GM19452 (cell line): ENCODE measurements around the gene FGD4.
"Not testable (repeated sequence)": the region's sequence is repeated elsewhere in the genome, so short reads cannot be mapped to it uniquely, and the experiment has no call there.

Source experiments
- ATAC-seq: cut with Tn5 transposase; IDR thresholded peaks from one replicate; pipeline ENCODE4 v1.9.1; 2021; ENCODE audit not compliant: unreplicated experiment

The FGD4 gene

GRCh38 chr12:32551058-32551457 is 151.7 kb downstream of the FGD4 start:
- ATAC-seq: no peak

- peak; percentile 96 for ATAC-seq
Observed at GRCh38 chr12:32558903-32559302, 159.5 kb downstream of the FGD4 start.

GRCh38 chr12:32559434-32559833 is 160.1 kb downstream of the FGD4 start:
- no peak for ATAC-seq

- ATAC-seq: no peak
Observed at GRCh38 chr12:32560520-32560919, 161.2 kb downstream of the FGD4 start.

- no peak for ATAC-seq
Observed at GRCh38 chr12:32561931-32562341, 162.6 kb downstream of the FGD4 start.

GRCh38 chr12:32562413-32562812 is 163.1 kb downstream of the FGD4 start:
- ATAC-seq: not testable (repeated sequence)

DNA sequence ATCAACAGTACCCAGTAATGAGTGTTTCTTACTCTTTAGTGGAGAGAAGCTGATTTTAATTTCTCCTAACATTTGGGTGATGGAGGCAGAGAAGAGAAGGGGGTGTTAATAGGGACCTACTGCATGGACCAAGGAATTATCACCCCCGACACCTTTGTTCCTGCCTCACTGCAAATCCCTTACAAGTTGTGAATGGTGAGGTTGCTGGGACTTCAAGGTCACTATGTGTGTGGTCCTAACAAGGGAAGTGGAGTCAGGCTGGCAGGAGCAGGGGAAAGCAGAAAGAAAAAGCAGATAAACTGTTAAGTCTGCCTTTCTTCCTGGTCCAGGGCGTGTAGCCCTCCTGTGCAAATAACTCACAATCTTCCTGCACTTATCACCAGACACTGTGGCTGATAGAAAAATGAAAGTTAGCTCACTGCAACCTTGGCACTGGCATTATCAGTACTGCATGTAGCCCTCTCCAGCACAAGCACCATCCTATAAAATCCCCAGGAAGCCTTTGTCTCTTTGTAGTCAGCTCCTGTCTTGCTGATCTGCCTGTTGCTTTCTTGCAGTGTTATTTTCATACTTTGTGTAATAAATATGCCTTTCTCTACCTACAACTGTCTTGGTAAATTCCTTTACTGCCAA is 167.4 kb downstream of the FGD4 start:
- no peak for ATAC-seq

- no peak for ATAC-seq
Observed at GRCh38 chr12:32567296-32567674, 167.9 kb downstream of the FGD4 start.

GRCh38 chr12:32568228-32568627 is 168.9 kb downstream of the FGD4 start:
- no peak for ATAC-seq

GRCh38 chr12:32569259-32569658 is 169.9 kb downstream of the FGD4 start:
- ATAC-seq: no peak

DNA sequence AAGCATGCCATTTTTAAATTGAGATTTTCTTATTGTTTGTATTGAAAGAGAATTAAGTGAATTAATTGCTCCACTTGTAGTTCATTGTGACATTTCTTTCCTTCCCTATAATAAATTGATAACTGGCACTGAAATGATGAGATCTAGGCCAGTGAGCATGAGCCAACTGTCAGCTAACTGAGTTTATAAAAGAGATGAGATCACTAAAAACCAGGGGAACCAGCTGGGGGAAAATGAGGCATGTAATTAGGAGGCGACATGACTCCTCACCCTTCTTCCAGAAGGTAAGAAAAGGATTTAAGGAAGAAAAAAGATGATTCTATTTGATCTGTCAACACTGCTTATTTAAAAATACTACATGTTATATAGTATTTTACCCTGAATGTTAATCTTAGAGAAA is 175.2 kb downstream of the FGD4 start:
- ATAC-seq: no peak

- no peak for ATAC-seq
Observed at GRCh38 chr12:32577328-32577727, 178.0 kb downstream of the FGD4 start.

DNA sequence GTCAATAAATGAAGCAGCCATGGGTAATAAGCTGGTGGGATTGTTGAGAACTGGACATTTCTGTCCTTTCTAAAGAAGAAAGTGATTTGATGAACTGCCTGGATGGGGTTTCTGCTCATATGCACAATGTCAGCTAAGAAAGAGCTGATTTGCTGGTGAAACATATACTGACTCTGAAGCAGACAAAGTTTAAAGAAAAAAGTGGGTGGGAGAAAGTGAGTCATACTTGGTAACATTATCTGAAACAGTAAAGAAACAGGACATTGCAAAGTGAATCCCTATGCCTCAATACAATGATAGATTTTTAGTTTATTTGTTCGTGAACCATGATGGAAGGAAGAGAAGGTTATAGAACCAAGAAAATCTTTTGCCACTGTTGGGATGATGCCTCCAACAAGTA is 184.2 kb downstream of the FGD4 start:
- no peak for ATAC-seq

DNA sequence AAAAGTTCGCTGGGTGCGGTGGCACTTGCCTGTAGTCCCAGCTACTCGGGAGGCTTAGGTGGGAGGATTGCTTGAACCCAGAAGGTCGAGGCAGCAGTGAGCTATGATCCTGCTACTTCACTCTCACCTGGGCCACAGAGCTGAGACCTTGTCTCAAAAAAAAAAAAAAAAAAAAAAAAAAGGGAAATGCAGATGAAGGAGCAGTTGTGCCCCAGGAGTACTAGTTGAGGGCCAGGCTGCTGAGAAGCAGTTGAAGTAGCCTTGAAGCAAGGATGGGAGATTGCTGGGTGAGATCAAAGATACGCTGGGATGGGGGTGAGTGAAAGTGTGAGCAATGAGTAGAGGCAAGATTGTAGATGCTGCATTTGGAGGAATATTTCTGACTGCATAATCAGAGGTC is 186.3 kb downstream of the FGD4 start:
- ATAC-seq: no peak

- ATAC-seq: no peak
Observed at GRCh38 chr12:32586390-32586789, 187.0 kb downstream of the FGD4 start.

DNA sequence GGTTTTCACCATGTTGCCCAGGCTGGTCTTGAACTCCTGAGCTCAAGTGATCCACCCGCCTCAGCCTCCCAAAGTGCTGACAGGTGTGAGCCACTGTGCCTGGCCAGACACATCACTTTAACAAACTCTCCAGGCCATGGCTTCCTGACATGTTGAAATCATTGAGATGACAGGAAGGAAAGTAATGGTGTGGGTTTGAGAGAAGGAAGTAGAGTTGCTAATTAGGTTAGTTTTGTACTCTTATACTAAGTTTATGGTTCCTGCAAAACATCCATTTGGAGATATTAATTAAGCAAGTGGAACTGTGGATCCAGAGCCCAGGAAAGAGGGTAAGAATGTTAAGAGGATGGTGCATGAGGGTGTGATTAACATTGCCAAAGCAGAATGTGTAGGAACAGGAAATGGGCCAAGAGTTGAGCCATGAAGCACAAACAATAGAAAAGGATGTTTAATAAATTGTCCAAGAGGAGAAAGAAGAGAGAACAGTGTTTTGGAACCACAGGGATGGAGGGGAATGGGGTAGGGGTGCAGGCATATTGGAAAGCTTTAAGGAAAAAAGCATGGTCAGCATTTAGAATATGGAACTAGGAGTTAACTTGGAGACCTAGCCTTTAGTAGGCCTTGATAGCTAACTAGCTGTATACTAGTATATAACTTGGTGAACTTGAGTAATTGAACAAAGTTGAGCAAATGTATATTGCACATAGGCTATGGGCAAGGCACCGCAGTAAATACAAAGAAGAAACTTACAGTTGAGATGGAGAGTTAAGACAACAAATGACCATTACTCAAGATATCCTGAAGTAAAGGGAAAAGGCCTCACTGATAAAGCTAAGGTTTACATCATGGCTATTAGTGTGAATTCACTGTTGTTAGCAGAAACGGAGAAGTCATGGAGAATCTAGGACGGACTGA is 188.5 kb downstream of the FGD4 start:
- ATAC-seq: no peak

GRCh38 chr12:32588604-32589003 is 189.2 kb downstream of the FGD4 start:
- no peak for ATAC-seq

DNA sequence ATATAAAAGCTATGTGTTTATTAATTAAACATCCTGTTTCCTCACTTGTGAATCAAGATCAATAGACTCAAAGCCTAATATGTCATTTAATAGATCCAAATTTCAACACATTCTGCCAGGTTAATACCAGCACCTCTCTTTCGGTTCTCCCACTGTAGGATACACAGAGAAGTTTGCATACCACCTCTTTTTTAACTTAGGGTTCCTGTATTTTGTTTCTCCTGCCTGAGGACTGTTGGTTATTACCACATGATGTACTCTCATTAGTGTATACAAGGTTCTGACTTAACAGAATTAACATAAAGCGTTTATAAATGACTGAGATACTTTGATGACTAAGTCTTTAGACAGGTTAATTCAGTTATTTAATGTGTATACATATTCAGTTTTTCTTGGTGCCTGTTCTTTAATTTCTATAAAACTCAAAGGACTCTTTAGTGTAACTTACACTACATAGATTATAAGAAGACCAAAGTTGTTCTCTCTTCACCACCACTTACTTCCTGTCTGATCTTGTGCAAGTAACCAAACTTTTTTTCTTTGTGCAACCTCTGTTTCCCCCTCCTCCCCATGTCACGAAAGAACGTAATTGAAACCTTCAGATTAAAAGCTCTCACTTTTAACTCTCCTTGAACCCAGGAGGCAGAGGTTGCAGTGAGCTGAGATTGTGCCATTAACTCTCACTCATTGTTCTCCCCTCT is 190.0 kb downstream of the FGD4 start:
- ATAC-seq: peak; percentile 50

DNA sequence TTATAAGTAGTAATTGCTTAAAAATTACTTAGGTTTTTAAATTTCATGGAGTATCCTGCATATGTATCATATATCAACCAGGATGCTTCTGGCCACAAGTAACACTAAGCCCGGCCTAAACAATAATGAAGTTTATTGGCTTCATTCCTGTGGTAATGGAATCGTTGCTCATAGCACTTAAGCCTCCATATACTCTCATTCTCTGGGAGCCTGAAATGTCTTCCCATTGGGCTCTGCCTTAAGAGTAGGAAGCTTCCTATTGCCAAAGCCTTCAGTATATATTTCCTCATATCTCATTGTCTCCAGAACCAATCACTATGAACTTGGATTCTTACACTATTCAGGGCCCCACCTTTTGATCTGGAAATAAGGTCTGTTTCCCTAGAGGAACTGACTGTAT is 195.9 kb downstream of the FGD4 start:
- no peak for ATAC-seq

- ATAC-seq: no peak
Observed at GRCh38 chr12:32596030-32596429, 196.7 kb downstream of the FGD4 start.

DNA sequence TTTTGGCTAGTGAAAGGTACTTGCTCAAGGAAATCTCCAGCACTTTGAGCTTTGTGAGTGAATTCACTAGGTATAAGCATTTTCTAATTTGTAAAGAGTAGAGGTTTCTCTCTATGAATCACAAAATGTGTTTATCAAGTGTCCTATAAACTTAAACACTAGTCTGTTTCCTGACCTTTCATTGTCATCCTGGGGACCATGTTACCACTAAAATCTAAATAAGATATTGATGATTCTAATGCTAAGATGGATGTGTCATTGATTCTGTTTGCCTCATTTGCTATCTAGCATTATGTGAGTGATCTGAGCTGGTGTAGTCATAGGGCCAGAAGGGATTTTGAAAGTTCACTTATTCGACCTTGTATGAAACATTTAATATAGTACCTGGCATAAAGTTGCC is 199.3 kb downstream of the FGD4 start:
- ATAC-seq: no peak

DNA sequence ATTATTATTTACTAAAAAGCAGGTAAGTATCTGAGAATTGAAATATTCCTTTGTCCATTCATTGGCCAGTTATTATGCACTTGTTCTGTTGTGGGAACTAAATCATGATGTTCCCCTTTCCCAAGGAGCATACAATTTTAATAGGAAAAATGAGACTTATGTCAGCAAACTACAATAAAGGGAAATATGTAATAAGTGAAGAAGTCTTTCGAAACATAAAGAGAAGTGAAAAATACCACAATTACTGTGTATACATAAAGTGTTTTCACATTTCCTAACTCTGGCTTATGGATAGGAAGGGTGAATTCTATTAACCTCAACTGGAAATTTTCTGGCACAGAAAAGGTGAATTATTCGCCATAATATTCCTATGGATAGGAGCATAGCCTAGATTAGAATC is 201.3 kb downstream of the FGD4 start:
- no peak for ATAC-seq
